MM.1S (cell line): ENCODE data around the gene SLC39A3.

Experiments
- EZH2 ChIP-seq: fragments of 300-600 bp; sonication (generic); optimal IDR thresholded peaks from 2 replicates; pipeline ENCODE3; 2017; ENCODE audit warnings: low read depth, mild to moderate bottlenecking, antibody characterized with exemption, low read length, mixed read lengths
- TF ChIP-seq, protein P1 (sequence below): fragments of 300-600 bp; sonication (generic); IDR thresholded peaks from 2 replicates; pipeline ENCODE4 v1.5.1; 2016; ENCODE audit warnings: antibody characterized with exemption, low read length, mixed read lengths

DNA sequence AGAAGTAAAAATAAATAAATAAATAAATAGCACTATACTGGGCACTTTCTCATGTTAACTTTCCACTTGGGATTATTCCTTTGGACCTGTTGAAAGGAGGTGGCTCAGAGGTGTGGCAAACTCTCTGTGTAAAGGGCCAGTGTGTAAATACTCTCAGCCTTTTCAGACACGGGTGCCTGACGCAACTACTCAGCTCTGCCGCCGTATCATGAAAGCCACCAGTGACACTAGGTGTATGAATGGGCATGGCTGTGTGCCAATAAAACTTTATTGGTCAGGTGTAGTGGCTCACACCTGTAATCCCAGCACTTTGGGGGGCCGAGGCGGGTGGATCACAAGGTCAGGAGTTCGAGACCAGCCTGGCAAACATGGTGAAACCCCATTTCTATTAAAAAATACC lies 20.1 kb upstream of the SLC39A3 start:
- TF ChIP-seq, protein P1, sequence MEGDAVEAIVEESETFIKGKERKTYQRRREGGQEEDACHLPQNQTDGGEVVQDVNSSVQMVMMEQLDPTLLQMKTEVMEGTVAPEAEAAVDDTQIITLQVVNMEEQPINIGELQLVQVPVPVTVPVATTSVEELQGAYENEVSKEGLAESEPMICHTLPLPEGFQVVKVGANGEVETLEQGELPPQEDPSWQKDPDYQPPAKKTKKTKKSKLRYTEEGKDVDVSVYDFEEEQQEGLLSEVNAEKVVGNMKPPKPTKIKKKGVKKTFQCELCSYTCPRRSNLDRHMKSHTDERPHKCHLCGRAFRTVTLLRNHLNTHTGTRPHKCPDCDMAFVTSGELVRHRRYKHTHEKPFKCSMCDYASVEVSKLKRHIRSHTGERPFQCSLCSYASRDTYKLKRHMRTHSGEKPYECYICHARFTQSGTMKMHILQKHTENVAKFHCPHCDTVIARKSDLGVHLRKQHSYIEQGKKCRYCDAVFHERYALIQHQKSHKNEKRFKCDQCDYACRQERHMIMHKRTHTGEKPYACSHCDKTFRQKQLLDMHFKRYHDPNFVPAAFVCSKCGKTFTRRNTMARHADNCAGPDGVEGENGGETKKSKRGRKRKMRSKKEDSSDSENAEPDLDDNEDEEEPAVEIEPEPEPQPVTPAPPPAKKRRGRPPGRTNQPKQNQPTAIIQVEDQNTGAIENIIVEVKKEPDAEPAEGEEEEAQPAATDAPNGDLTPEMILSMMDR: no peak
- TF ChIP-seq EZH2: no peak
